Iris pigment epithelial cell (primary cell): ENCODE results near the gene MAPT.

Experiments used
- DNase-seq: peaks from one replicate; pipeline ENCODE4 v3.0.0-alpha.2; 2011; ENCODE audit warnings: low read depth

The MAPT gene

DNA sequence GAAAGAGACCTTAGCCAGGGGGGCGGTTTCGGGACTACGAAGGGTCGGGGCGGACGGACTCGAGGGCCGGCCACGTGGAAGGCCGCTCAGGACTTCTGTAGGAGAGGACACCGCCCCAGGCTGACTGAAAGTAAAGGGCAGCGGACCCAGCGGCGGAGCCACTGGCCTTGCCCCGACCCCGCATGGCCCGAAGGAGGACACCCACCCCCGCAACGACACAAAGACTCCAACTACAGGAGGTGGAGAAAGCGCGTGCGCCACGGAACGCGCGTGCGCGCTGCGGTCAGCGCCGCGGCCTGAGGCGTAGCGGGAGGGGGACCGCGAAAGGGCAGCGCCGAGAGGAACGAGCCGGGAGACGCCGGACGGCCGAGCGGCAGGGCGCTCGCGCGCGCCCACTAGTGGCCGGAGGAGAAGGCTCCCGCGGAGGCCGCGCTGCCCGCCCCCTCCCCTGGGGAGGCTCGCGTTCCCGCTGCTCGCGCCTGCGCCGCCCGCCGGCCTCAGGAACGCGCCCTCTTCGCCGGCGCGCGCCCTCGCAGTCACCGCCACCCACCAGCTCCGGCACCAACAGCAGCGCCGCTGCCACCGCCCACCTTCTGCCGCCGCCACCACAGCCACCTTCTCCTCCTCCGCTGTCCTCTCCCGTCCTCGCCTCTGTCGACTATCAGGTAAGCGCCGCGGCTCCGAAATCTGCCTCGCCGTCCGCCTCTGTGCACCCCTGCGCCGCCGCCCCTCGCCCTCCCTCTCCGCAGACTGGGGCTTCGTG lies at the start of gene MAPT:
TSS of gene MAPT (plus strand) at position 533 of the 763 bp plus-strand sequence. CDS start 67,784 bp downstream, outside the sequence.
- peak; percentile 87 for DNase-seq

- no peak for DNase-seq
These were observed 49.5 kb upstream of the MAPT start, which contains the start of gene SPPL2C for GRCh38 chr17:45844695-45845375. SPPL2C (plus strand) TSS chr17:45844881; CDS start chr17:45844907, 26 bp downstream.

GRCh38 chr17:45845376-45846185 lies 48.8 kb upstream of the MAPT start:
- no peak for DNase-seq

DNA sequence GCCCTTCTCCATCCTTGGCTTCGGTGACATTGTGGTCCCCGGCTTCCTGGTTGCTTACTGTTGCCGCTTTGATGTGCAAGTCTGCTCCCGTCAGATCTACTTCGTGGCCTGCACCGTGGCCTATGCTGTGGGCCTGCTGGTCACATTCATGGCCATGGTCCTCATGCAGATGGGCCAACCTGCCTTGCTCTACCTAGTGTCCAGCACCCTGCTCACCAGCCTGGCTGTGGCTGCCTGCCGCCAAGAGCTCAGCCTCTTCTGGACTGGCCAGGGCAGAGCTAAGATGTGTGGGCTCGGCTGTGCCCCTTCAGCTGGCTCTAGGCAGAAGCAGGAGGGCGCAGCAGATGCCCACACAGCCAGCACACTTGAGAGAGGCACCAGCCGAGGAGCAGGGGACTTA lies 48.1 kb upstream of the MAPT start:
- DNase-seq = no peak

DNA sequence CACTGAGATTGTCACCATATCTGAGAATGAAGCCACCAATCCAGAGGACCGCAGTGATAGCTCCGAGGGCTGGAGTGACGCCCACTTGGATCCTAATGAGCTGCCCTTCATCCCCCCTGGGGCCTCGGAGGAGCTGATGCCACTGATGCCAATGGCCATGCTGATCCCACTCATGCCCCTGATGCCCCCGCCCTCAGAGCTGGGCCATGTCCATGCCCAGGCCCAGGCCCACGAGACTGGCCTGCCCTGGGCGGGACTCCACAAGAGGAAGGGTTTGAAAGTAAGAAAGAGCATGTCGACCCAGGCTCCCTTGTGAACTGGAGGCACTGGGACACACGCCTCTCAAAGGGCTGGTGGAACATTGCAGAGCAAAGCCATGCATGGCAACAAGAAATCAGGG lies 47.7 kb upstream of the MAPT start:
- DNase-seq = no peak

GRCh38 chr17:45847101-45847500 lies 47.3 kb upstream of the MAPT start:
- no peak for DNase-seq

GRCh38 chr17:45847747-45848146 lies 46.6 kb upstream of the MAPT start:
- DNase-seq = no peak

- no peak for DNase-seq
These were observed 45.9 kb upstream of the MAPT start for GRCh38 chr17:45848405-45848804.

DNA sequence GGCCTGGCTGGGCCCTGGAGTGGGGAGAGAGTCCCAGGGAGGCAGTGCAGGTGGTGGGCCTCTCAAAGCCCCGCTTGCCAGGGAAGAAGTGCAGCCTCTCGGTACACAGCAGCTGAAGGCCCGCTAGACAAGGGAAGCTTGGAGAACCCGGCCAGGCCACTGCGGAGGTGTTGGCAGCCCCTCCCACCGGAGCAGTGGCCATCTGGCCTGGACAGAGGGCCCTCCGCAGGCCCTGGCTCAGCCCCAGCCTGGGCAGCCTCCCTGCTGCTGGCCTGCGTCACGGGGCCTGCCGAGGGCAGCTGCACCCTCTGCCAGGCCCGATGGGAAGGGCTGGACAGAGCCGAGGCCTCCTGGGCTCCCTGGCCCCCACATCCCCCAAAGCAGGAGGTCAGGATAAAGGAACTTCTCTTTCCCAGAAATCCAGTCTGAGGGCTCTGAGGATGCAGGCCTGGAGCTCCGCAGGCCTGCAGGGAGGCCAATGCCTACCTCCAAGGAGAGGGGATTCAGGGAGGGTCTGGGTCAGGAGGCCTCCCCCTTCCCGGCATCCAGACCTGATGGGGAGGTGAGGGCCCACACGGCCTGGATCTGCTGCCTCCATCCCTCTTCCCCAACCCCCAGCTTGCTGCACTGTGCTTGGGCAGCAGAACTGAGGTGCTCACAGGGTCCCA lies 45.4 kb upstream of the MAPT start:
- no peak for DNase-seq

GRCh38 chr17:45849536-45849990 lies 44.8 kb upstream of the MAPT start:
- DNase-seq = no peak

DNA sequence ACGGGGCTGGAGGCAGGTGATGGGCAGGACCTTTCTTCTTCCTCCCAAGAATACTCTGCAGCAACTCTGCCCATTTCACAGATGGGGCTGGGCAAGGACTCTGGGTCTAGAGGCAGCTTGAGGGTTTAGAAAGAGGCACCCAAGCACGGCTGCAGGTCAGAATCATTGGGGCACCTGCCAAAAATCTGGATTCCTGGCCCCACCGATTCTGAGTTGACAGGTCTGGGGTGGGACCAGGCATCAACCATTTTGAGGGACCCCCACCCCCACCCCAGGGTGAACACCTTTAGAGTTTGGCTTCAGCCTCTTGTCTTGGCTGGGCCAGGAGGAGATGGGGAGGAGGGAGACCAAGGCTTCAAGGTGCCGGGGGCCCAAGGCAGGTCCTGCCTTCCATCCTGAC lies 44.3 kb upstream of the MAPT start:
- no peak for DNase-seq

DNA sequence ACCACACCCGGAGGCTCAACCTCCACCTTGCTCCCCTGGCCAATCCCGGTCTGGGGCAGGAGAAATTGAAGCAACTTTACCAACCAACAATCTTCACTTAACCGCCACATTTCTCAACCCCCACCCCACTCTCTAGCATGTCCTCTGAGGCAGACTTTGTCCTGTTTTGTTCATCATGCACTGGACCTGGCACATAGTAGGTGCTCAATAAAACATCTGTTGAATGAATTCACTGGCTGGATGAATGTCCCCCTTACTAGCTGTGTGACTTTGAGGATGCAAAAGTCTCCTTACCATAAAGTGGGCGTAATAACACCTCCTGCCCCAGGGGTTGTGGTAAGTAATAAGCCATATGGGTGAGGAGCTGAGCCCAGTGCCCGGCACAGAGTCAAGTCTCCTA lies 43.9 kb upstream of the MAPT start:
- no peak for DNase-seq

DNA sequence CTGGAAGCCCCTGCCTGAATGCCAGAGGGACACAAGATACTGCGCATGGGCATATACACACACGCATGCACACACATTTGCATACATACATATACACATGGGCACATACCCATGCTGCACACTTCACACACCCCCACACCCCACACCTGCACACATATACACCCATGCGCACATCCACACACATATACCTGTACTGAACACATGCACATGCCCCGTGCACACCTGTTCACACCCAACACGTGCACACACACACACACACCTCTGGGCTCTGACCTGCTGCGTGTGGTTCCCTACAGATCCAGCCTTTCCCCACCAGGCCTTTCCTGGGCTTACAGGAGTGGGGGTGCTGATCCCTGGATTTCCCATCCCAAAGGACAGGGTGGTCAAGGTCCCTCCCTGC lies 43.3 kb upstream of the MAPT start:
- DNase-seq = no peak

DNA sequence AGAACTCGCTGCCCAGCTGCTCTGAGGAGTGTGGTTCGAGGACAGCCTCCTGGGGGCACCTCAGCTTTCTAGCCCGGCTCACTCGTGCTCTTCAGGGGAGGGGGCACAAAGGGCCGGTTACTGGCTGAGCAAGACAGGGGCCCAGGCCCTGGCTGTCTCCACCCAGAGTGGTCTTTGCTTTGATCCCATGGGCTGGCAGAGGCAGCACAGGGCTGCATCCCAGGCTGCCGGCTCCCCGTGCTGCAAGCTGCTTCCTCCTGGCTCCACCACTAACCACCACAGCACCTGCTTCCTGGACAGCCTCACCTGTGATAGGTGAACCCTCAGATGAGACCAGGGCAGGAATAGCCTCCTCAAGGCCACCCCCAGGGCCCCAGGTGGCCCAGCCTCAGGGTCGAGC lies 42.9 kb upstream of the MAPT start:
- no peak for DNase-seq

DNA sequence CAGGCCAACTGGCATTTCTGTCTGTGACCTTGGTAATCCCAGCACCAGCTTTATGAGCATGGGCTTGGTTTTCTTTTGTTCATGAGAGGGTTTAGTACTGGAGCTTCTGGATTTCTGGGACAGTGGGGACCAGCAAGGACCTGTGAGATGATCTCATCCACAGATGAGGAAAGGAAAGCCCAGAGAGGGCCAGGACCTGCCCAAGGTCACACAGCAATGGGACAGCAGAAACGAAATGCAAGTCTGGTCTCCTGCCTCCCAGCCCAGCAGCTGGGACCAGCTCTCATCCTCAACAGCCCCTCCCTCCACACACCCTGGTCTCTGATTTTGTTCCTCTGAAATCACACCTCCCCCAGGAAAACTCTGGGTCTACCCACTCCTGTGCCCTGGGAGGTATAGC lies 42.5 kb upstream of the MAPT start:
- no peak for DNase-seq

DNA sequence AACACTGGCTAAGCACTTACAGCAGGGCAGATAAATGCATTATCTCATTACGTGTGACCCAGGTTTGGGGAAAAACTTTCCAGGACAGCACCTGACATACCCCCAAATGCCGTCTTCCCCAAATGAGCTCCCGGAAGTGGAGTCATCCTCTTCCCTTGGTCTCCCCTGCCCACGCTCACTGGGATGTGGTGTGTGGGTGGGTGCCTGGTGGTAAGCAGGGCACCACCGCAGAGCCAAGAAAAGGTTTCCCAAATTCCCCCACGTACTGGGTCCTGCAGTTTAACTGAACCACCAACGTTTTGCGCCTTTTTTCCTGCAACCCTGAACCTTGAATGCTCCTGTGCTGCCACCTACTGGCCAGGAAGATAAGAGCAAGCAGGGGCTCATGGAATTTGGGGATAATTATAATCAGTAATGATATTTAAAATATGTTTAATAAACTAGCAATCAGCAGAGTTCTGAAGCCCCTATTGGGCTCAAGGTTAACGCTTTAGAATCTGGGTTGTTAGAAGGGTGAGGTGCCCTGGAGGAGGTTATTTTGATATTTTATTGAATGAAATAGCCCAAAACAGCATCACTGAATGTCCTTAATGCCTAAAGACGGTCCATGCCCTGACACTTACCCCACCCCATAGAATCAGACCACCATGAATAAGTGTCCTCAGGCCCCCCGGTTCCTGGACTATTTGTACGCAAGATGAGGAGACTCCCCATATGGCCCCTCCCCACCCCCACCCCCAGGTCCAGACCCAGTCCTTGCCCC lies 41.6 kb upstream of the MAPT start:
- DNase-seq = peak; percentile 47

GRCh38 chr17:45854209-45854608 lies 40.1 kb upstream of the MAPT start:
- no peak for DNase-seq

DNA sequence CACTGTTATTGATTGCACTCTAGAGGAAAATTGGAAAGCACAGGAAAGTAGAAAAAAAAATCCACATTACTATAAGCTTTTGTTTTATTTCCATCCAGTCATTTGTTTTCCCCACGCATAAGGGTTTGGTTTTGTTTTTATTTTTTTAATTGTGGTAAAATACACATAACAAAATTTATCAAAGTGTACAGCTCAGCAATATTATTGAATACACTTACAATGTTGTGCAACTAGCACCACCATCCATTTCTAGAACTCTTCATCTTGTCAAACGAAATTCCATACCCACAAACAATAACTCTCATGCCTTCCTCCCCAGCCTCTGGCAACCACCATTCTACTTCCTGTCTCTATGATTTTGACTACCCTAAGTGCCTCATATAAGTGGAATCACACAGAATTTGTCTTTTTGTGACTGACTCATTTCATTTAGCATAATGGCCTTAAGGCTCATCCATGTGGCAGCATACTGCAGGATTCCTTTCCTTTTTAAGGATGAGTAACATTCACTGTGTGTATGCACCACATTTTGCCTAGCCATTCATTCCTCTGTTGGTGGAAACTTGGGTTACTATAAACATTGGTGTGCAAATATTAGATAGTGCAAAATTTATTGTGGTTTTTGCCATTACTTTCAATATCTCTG lies 38.5 kb upstream of the MAPT start:
- no peak for DNase-seq

DNA sequence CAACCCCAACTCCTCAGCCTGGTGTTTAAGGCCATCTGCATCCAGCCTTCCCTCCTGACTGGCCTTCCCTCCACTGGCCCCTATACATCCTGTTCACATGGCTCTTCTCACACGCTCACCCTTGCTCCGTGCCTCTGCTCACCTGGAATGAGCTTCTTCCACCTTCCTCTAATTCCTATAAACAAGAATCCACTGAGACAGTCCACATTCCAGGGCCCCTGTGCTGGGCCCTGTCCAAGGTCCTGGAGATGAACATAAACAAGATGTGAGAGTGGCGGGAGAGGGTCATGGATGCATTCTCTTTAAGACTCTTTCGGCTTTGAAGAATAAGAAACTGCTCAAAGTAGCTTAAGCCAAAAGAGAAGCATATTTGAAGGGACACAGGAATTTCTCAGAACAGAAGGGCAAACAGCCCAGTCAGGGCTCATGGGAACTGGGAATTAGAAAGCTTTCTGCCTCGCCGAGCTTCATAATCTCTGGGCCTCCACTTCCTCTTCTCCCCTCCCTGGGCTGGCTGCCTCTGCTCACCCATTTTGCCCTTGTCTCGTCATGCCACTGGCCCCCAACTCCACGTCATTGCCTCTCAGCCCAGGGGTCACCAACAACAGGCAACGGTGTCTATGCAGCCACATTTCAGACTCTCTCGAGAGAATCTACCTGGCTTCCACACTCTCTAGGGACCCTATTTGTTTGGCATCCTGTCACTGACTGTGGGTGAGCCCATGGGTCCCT lies 36.2 kb upstream of the MAPT start:
- DNase-seq = peak; percentile 34

GRCh38 chr17:45861165-45861564 lies 33.2 kb upstream of the MAPT start:
- DNase-seq = no peak
